Smooth muscle cell (in vitro differentiated cells): ENCODE measurements around the gene FAAH. TPM values are rescaled to one million over a fixed set of nuclear protein-coding genes. Genes with fewer than 3 reads are reported as not detected.

Source experiments
- DNase-seq: peaks from one replicate; lab custom pipeline; 2025; ENCODE audit not compliant: unreplicated experiment; lab: John Stamatoyannopoulos, UW
- H2AFZ ChIP-seq: fragments of 200-600 bp; sonication (generic); 2 replicates; pipeline ENCODE4 v1.6.0; 2016; ENCODE audit warnings: antibody characterized with exemption, low read depth, mild to moderate bottlenecking
- H3F3A ChIP-seq: fragments of 200-600 bp; sonication (generic); 2 replicates; pipeline ENCODE4 v1.6.0; 2017; ENCODE audit warnings: antibody characterized with exemption, low read depth
- H3K27ac ChIP-seq: fragments of 200-600 bp; sonication (generic); 2 replicates; pipeline ENCODE4 v1.5.1; 2016; ENCODE audit warnings: low read depth, mild to moderate bottlenecking
- H3K27me3 ChIP-seq: fragments of 200-600 bp; sonication (generic); 2 replicates; pipeline ENCODE4 v1.6.1; 2016; ENCODE audit warnings: low read depth, mild to moderate bottlenecking
- H3K36me3 ChIP-seq: fragments of 200-600 bp; sonication (generic); 2 replicates; pipeline ENCODE4 v1.5.1; 2016; ENCODE audit warnings: low read depth
- H3K4me1 ChIP-seq: fragments of 200-600 bp; sonication (generic); 2 replicates; pipeline ENCODE4 v1.5.1; 2016; ENCODE audit warnings: low read depth
- H3K4me2 ChIP-seq: fragments of 200-600 bp; sonication (generic); 2 replicates; pipeline ENCODE4 v1.6.0; 2016; ENCODE audit warnings: mild to moderate bottlenecking
- H3K4me3 ChIP-seq: fragments of 200-600 bp; sonication (generic); 2 replicates; pipeline ENCODE4 v1.5.1; 2016; ENCODE audit warnings: mild to moderate bottlenecking
- H3K79me2 ChIP-seq: fragments of 200-600 bp; sonication (generic); 2 replicates; pipeline ENCODE4 v1.6.0; 2016; ENCODE audit warnings: low read depth, mild to moderate bottlenecking
- H3K9ac ChIP-seq: fragments of 200-600 bp; sonication (generic); 2 replicates; pipeline ENCODE4 v1.6.0; 2016; ENCODE audit warnings: low read depth
- H3K9me3 ChIP-seq: fragments of 200-600 bp; sonication (generic); replicated peaks from 2 replicates; pipeline ENCODE4 v1.5.1; 2016; ENCODE audit warnings: low read depth
- H4K20me1 ChIP-seq: fragments of 200-600 bp; sonication (generic); 2 replicates; pipeline ENCODE4 v1.6.0; 2016; ENCODE audit warnings: low read depth
- WGBS: methylation state at CpG from one replicate; pipeline ENCODE4 v1.1.7; 2016; ENCODE audit warnings: low lambda C conversion rate; 5-methylcytosine and 5-hydroxymethylcytosine counted together
- polyA plus RNA-seq: library from polyadenylated mRNA; unstranded; fragments of >200 nt; fragmentation: Nextera tagmentation; extraction: Ambion mirVana; gene quantifications from 2 replicates; pipeline ENCODE4 v1.2.1, GENCODE V29; 2016
- total RNA-seq: library from RNA; depleted of rRNA; stranded (reverse); fragments of >200 nt; gene quantifications from 2 replicates; pipeline ENCODE4 v1.2.3, GENCODE V29; 2014
- TF ChIP-seq, protein P1 (sequence below): fragments of 200-600 bp; sonication (generic); IDR thresholded peaks from 2 replicates; pipeline ENCODE4 v1.5.1; 2017; ENCODE audit warnings: borderline replicate concordance, mild to moderate bottlenecking, antibody characterized with exemption; ENCODE audit not compliant: insufficient read depth, poor library complexity, severe bottlenecking

Gene FAAH
- total and polyA plus RNA-seq, 2 experiments from 2014 or later: 5.7 to 11.1 TPM

DNA sequence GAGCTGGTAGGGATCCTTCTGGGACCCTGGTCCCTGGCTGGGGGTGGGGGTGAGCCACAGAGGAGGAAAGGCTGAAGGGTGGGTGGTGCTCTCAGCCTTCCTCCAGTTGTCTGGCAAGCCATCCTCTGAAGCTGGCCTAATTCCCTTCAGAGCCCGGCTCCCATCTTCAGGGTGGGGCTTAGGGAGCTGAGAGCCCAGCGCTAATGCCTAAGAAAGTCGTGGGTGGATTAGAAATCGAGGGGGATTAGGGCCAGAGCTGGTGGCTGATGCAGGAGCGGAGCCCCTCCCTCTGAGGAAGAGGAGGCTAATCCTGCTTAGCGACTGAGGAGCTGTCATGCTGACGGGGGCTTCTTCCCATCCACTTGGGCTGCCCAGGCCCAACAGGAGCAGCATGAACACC is 64.7 kb downstream of the FAAH start:
- Histone ChIP-seq H3K27ac (no peak overlapping the region), H3K9me3 (no peaks in the 10 kb centered on the region), H3K79me2 (no peaks in the 10 kb centered on the region), H3K4me2 (no peak overlapping the region), H3K4me3 (no peak overlapping the region), H3K36me3 (no peaks in the 10 kb centered on the region), H2AFZ (no peak overlapping the region), H3K4me1 (peaks cover 18% of the 10 kb centered on the region), H3K27me3 (peaks cover 84% of the 10 kb centered on the region), H4K20me1 (no peaks in the 10 kb centered on the region), H3F3A (no peaks in the 10 kb centered on the region), H3K9ac (no peak overlapping the region)
- DNase-seq: no peak
- 46% methylated on average over 7 of the region's 7 CpGs for WGBS
- TF ChIP-seq, protein P1, sequence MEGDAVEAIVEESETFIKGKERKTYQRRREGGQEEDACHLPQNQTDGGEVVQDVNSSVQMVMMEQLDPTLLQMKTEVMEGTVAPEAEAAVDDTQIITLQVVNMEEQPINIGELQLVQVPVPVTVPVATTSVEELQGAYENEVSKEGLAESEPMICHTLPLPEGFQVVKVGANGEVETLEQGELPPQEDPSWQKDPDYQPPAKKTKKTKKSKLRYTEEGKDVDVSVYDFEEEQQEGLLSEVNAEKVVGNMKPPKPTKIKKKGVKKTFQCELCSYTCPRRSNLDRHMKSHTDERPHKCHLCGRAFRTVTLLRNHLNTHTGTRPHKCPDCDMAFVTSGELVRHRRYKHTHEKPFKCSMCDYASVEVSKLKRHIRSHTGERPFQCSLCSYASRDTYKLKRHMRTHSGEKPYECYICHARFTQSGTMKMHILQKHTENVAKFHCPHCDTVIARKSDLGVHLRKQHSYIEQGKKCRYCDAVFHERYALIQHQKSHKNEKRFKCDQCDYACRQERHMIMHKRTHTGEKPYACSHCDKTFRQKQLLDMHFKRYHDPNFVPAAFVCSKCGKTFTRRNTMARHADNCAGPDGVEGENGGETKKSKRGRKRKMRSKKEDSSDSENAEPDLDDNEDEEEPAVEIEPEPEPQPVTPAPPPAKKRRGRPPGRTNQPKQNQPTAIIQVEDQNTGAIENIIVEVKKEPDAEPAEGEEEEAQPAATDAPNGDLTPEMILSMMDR: no peak

DNA sequence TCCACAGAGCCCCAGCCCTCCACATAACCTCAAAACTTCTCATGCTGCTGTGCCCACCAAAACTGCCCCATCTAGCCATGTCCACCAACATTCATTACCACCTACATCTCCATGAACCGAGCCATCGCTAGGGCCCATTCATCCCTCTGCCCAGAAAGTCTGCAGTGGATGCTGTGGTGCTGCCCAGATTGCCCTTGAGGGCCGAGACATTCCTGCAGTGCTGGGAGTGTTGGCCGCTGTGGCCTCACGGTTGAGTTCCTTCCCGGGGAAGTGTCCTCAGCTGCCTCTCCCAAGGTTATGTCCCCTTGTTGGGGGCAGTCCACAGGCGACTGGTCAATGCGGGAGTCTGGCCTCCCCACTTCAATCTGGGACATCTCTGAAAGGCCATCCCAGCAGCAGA is 65.2 kb downstream of the FAAH start:
- peaks cover 81% of the 10 kb centered on the region for H3K27me3 ChIP-seq
- H3K79me2 ChIP-seq: no peaks in the 10 kb centered on the region
- no peak overlapping the region for H3K9ac ChIP-seq
- H4K20me1 ChIP-seq: no peaks in the 10 kb centered on the region
- no peaks in the 10 kb centered on the region for H3K9me3 ChIP-seq
- H3K4me2 ChIP-seq: no peak overlapping the region
- H3K36me3 ChIP-seq: no peaks in the 10 kb centered on the region
- H2AFZ ChIP-seq: no peak overlapping the region
- no peaks in the 10 kb centered on the region for H3F3A ChIP-seq
- peaks cover 18% of the 10 kb centered on the region for H3K4me1 ChIP-seq
- H3K27ac ChIP-seq: no peak overlapping the region
- no peak for DNase-seq
- TF ChIP-seq, protein P1: no peak
- WGBS: 88% methylated on average over 8 of the region's 8 CpGs
- H3K4me3 ChIP-seq: no peak overlapping the region

DNA sequence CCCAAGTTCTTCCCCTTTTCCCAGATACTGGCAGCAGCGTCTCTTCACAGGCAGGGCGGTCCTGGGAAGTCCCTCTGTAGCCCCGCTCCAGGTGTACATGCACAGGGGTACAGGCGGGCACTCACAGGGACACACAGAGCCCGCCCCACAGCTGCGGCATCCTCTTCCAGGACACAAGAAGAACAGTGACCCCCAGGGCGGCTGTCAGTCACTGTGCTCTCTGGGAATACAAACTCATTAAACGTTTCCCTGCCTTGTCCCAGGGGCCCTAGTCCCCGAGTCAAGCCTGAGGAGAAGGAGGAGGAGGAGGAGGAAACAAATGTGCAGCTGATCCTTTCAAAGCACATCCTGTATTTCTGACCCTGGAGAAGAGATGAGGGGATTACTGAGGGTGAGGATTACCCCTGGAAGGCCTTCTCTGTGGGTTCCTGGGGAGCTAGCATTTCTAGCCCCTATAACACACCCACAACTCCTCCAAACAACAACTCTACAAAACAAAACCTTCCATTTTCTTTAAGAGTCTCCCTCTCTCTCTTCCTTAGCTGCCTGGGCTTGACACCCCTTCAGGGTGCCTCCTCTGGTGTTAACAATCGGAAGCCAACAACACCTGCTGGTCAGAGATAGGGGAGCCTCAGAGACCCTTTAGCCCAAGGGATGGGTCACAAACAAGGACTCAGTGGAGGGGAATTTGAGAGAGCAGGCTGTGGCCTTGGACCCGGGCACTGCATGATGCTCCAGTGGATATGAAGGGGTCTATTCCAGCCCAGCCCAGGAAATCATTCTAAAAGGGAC is 67.1 kb downstream of the FAAH start:
- Histone ChIP-seq H3K9me3 (no peaks in the 10 kb centered on the region), H3K4me2 (no peak overlapping the region), H3F3A (peaks cover 3% of the 10 kb centered on the region), H2AFZ (no peak overlapping the region), H4K20me1 (no peaks in the 10 kb centered on the region), H3K4me1 (peaks cover 25% of the 10 kb centered on the region), H3K27ac (no peak overlapping the region), H3K27me3 (peaks cover 65% of the 10 kb centered on the region), H3K9ac (no peak overlapping the region), H3K36me3 (no peaks in the 10 kb centered on the region), H3K4me3 (no peak overlapping the region), H3K79me2 (no peaks in the 10 kb centered on the region)
- WGBS: 77% methylated on average over 11 of the region's 11 CpGs
- TF ChIP-seq, protein P1: no peak
- no peak for DNase-seq
